T1000 (cell line): Measurements from ENCODE around the gene IGLL5.

Source experiments
- DNase-seq: peaks from one replicate; lab custom pipeline; 2025; ENCODE audit warnings: mixed read lengths; lab: John Stamatoyannopoulos, UW

IGLL5 gene

GRCh38 chr22:22863001-22863400, 24.6 kb upstream of the IGLL5 start:
- DNase-seq, result no peak

DNA sequence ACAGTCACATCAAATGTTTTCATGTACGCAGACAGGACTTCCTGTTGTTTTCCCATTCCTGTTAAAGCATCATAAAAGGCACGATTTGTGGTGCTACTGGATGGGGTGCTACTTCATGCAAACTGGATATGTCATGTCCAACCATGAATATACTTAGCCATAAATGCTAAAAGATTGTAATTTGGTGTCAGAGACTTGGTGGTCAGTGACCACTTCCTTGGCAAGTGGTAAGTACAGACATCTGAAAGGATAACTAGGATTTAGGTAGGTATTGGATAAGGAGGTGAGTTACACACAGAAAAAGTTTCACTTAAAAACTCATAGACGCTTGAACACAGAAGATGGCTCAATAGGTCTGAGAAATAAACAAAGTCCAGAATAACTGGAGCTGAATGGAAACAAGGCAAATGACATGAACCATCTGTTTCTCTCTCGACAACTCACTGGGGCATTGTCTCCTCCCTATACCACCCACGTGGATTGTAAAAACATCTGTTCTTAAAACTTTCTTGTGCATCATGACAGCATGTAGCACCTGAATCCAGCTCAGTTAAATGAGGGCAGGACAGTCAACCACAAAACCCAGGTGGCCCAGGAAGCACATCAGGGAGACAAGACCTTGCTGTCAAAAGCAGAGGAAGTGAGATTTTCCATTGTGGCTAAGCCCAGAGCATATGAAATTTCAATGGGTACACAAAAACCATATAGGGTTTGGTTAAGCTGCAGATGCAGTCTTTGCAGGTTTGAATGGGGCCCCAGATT, 22.1 kb upstream of the IGLL5 start:
- DNase-seq, result no peak

GRCh38 chr22:22866381-22867111, 21.1 kb upstream of the IGLL5 start:
- no peak for DNase-seq

DNA sequence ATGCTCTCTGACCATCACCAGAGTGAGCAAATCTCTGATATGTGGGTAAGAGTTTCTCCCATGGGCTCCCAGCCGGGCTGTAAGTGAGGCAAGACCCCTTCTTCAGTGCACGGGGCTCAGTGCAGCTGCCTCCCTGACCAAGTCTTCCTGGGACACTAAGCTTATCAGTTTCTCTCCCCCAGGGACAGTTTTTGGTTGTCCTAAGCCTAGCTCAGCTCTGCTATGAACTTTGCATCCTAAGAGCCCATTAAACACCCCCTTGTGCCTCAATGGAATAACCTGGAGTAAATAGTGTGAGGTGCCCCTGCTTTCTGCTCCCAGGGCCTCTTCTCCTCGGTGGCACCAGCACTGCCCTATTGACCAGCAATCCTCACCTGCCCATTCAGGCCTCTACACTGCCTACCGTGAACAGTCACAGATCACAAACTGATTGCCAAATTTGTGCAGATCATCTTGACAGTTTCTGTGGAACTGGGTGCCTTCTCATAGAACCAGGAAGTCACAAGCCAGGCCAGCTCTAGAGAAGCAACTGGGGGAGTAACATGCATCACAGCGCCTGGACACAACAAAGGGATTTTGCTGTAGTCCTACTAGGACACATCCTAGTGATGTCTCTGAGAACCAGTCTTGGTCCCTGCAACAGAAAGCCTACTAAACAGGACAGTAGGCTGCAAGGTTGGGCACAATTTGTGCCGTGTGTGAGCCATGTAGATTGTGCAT, 19.5 kb upstream of the IGLL5 start:
- DNase-seq, result no peak

DNA sequence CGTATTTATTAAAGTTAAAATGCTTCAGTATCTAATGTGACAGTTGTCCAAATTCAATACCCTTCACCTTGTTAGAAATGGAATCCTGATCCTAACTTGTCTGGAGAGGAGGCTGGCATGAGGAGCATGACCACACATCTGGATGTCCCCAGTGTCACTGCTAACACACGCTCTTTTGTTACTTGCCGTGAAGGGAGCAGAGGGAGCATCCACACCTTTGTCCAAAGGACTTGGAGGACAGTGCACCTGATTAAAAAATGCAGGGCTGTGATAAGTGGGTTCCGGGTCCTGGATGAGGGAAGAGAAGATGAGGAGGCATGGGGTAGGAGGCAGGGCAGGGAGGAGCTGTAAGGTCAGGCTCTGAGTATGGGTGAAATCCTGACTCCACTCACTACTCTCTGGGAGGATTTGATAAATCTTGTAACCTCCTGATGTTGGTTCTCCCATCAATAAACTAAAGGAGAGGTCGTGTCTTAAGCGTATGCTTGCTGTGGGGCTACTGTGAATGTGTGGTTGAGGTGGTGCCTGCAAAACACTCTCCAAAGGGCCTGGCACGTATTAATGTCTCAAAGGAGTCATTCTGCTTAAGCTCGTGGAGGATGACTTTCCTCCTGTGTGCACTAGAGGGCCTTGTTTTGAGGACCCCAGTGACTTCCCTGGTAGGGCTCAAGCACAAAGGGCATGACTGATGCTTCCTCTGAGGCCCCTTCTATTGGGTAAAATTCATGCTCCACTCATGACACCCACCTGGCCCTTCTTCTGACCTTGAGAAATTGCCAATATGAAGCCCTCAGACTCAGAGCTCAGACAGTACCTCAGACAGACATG, 16.8 kb upstream of the IGLL5 start:
- DNase-seq, result no peak

DNA sequence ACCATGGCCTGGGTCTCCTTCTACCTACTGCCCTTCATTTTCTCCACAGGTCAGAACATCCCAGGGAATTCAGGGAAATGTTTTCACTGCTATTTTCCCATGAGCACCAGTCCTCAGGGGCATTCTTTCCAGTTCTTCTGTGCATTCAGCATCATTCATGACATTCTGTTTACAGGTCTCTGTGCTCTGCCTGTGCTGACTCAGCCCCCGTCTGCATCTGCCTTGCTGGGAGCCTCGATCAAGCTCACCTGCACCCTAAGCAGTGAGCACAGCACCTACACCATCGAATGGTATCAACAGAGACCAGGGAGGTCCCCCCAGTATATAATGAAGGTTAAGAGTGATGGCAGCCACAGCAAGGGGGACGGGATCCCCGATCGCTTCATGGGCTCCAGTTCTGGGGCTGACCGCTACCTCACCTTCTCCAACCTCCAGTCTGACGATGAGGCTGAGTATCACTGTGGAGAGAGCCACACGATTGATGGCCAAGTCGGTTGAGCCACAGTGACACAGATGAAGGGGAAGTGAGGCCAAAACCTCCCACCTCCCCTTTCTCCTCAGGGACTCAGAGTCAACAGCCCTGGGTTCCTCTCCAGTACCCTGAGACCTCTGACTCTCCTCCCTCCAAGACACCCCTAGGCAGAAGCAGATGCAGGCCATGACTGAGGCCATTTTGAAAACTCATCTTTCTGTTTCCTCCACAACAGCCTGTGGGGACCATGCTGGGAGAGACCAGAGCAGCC, 15.9 kb upstream of the IGLL5 start:
- no peak for DNase-seq

GRCh38 chr22:22872722-22873708, 14.6 kb upstream of the IGLL5 start:
- no peak for DNase-seq

- DNase-seq, result no peak
Observed at GRCh38 chr22:22877523-22878210, 9.9 kb upstream of the IGLL5 start.

- no peak for DNase-seq
Observed at GRCh38 chr22:22878211-22878570, 9.4 kb upstream of the IGLL5 start.

DNA sequence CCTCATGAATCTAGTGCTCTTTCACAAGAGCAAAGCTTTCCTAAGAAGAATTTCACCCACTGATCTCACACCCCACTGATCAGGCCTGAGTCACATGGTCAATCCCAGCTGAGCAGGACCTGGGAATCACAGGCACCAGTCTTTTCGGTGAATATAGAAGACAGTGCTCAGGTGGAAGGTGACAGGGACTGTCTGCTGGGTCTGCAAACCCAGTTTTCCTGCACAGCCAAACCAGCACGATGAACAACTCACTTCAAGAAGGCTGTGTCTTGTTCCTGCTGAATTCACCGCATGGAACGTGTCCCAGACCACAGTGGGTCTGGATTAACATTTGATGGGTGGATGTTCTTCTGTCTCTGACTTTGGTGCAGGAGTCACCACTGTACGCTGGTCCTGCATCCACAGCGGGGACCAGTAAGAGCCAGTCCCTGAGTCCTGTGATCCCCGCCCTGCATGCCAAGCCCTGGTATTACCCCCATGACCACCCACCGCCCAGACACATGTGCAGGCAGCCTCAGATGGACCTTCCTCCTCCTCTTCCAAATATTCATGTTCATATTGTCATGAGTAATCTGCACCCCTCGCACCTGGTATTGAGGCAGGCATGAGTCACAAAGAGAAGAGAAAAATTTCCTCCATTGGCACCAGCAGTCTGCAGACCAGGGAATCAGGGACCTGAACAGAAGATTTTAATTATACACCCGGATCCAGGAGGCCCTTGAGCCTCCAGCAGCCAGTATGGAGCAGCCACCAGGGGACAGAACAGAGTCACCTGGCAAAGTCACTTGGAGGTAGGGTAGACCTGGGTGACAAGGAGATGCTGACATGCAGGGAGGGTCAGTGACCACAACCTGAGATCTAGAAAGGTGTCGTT, 8.6 kb upstream of the IGLL5 start:
- no peak for DNase-seq

DNA sequence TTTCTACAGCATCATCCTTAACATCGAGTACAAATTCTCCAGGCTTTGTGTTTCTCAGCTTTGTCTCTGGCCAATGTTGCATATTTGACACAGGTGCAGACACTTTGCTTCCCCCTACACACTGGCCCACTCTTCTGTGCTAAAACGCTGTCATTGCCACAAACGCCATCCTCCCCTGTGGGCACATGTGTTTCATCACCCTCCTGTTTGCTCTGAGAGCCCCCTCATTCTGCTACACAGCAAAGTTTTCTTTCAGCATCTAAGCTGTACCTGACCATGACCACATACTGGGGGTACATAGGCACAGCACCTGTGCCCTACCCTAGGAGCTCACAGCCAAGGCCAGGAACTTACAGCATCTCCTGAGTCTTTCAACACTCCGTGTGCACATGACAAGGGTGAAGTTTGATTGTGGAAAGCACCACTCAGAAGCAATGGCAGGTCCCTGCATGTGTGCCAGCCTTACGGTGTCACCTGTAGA, 7.9 kb upstream of the IGLL5 start:
- no peak for DNase-seq

DNA sequence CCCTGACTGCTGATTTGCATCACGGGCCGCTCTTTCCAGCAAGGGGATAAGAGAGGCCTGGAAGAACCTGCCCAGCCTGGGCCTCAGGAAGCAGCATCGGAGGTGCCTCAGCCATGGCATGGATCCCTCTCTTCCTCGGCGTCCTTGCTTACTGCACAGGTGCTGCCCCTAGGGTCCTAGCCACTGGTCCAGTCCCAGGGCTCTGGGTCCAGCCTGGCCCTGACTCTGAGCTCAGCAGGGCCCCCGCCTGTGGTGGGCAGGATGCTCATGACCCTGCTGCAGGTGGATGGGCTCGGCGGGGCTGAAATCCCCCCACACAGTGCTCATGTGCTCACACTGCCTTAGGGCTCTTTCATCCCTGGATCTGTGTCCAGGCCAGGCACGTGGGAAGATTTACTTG, 7.0 kb upstream of the IGLL5 start:
- no peak for DNase-seq

DNA sequence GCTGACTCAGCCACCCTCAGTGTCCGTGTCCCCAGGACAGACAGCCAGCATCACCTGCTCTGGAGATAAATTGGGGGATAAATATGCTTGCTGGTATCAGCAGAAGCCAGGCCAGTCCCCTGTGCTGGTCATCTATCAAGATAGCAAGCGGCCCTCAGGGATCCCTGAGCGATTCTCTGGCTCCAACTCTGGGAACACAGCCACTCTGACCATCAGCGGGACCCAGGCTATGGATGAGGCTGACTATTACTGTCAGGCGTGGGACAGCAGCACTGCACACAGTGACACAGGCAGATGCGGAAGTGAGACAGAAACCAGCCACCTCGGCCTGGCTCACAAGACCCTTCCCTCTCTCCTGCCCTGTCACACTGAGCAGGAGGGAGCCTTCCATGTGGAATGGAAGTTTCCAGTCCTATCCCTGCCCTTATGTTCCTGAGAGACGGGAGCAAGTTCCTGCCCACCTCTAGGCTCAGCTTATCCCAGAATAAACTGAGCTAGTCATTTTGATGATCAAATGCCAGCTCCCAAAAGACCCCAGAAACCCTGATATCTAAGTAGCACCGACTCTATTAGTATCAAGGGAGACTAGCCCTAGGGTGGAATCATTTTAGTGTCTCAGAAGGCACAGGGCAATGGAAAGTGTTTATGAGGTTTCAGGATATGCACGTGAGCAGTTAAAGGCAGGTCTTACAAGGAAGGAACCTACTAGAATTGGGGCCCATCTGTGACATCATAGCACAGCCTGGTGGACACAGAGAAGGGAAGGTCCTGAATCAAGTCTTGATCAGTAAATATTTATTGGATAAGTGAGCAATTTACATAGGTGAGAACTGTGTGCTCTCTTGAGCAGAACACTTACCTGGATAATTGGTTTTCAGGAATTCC, 6.3 kb upstream of the IGLL5 start:
- DNase-seq, result no peak

DNA sequence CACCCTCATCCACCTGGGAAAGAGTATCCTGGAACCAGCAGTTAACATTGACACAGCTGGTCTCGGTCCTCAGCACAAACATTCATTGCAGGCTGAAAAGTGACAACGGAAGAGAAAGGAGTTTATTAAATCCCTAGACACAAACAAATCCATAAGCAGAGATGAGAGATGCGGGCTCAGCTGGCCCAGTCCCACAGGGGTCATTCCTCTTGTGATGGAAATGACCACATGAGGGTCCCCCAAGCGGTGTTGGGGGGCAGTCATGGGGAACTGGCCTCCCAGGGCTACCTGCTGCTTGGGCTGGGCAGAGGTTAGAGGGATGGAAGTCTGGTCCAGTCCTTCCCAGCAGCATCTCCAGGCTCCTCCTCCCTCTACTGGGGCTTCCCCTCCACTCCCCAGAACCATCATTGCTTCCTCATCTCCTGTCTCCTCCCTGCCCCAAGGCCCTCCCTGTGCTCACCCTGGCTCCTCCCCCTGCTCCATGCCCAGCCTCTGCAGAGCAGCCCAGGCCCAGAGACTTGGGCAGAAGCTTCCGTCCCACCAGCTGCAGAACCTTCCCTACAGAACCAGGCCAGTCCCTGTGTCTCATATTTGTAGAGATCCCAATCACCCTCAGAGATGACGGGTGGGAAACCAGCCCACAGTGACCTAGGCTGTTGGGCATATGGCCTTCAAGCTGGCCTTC, 5.4 kb upstream of the IGLL5 start:
- DNase-seq, result no peak

GRCh38 chr22:22883090-22883727, 4.4 kb upstream of the IGLL5 start:
- DNase-seq, result no peak
